H1 (cell line): ENCODE measurements around the gene PEX12.

Source experiments
- CREB1 ChIP-seq: IDR thresholded peaks from 2 replicates; pipeline ENCODE4 v1.6.1; 2012; ENCODE audit warnings: inconsistent platforms
- MAX ChIP-seq: IDR thresholded peaks from 2 replicates; pipeline ENCODE4 v1.6.1; 2012; ENCODE audit warnings: inconsistent platforms
- POLR2A ChIP-seq, 2 experiments: IDR thresholded peaks; 1 replicate in 1 of 2; 2 replicates in 1 of 2; pipeline ENCODE4 v1.6.1; 2011; ENCODE audit warnings: low read depth in 2 of 2, low read length in 2 of 2, mild to moderate bottlenecking in 2 of 2; ENCODE audit errors: control extremely low read depth in 1 of 2
- TCF12 ChIP-seq: IDR thresholded peaks from 2 replicates; pipeline ENCODE4 v1.6.1; 2011; ENCODE audit warnings: low read depth, mild to moderate bottlenecking, low read length

GRCh38 chr17:35541434-35541833 lies 36.9 kb downstream of the PEX12 start:
- no peak for TF ChIP-seq TCF12
- no peak for TF ChIP-seq CREB1
- no peak for TF ChIP-seq MAX
- no peak for TF ChIP-seq POLR2A (IDR thresholded peaks at IDR 0.05; ENCODE audit: control extremely low read depth in 1 of 2, low read depth in 2 of 2, low read length in 2 of 2)
